Tibial nerve (tissue), 4 donors: Measurements from ENCODE around the gene CRYL1. TPM values are rescaled to one million over a fixed set of nuclear protein-coding genes. Genes with fewer than 3 reads are reported as not detected.
A peak's percentile ranks its signal among the peaks of the same experiment; 100 is the strongest.

Experiments
- DNase-seq, 2 donors: peaks; one replicate each; pipeline ENCODE4 v3.0.0-alpha.2; 2019; ENCODE audit warnings: low spot score in 2 of 2
- H3K27ac ChIP-seq, 4 donors: fragments of 200-600 bp; sonication (generic) in 3 of 4; one replicate each; pipeline ENCODE4 v1.5.1; 2017 to 2019; ENCODE audit warnings: mild to moderate bottlenecking in 1 of 4
- H3K27me3 ChIP-seq, 2 donors: fragments of 200-600 bp; sonication (generic) in 1 of 2; one replicate each; pipeline versions ENCODE4 v1.5.1 to v1.6.0; 2017 to 2019
- H3K36me3 ChIP-seq, 3 donors: fragments of 200-600 bp; sonication (generic); one replicate each; pipeline ENCODE4 v1.5.1; 2018 to 2019
- H3K4me1 ChIP-seq, 4 donors: fragments of 200-600 bp; sonication (generic) in 3 of 4; one replicate each; pipeline ENCODE4 v1.5.1; 2017 to 2019
- H3K4me3 ChIP-seq, 4 donors: fragments of 200-600 bp; sonication (generic) in 3 of 4; one replicate each; pipeline ENCODE4 v1.5.1; 2017 to 2019; ENCODE audit warnings: mild to moderate bottlenecking in 1 of 4, moderate library complexity in 1 of 4
- H3K9me3 ChIP-seq, 4 donors: fragments of 200-600 bp; sonication (generic) in 3 of 4; one replicate each; pipeline ENCODE4 v1.5.1; 2017 to 2019
- CTCF ChIP-seq, 5 experiments: fragments of 200-600 bp in 3 of 5; fragments of 450-650 bp in 2 of 5; sonication (generic) in 3 of 5; IDR thresholded peaks; one replicate each; pipeline ENCODE4 v1.5.1; 2016 to 2019; ENCODE audit warnings: antibody characterized with exemption in 5 of 5, mild to moderate bottlenecking in 3 of 5, moderate library complexity in 2 of 5
- EP300 ChIP-seq, 2 donors: sonication (generic); formaldehyde crosslinking; IDR thresholded peaks; one replicate each; pipeline ENCODE4 v1.6.1; 2017; ENCODE audit warnings: antibody characterized with exemption in 2 of 2, mild to moderate bottlenecking in 1 of 2
- POLR2A ChIP-seq, 2 donors: fragments of 450-650 bp; IDR thresholded peaks; one replicate each; pipeline ENCODE4 v1.6.1; 2017; ENCODE audit warnings: antibody characterized with exemption in 2 of 2, mild to moderate bottlenecking in 2 of 2, moderate library complexity in 2 of 2
- WGBS, 2 donors: methylation state at CpG; one replicate each; pipeline ENCODE4 v1.1.5; 2018; 5-methylcytosine and 5-hydroxymethylcytosine counted together
- total RNA-seq, 4 donors: library from RNA; depleted of rRNA; stranded (reverse); fragments of >200 nt; gene quantifications; one replicate each; pipeline ENCODE4 v1.1.0, GENCODE V29; 2016

The CRYL1 gene
- total RNA-seq, 4 donors from 2014 or later: 33.9 to 60.5 (median 49.5) TPM

DNA sequence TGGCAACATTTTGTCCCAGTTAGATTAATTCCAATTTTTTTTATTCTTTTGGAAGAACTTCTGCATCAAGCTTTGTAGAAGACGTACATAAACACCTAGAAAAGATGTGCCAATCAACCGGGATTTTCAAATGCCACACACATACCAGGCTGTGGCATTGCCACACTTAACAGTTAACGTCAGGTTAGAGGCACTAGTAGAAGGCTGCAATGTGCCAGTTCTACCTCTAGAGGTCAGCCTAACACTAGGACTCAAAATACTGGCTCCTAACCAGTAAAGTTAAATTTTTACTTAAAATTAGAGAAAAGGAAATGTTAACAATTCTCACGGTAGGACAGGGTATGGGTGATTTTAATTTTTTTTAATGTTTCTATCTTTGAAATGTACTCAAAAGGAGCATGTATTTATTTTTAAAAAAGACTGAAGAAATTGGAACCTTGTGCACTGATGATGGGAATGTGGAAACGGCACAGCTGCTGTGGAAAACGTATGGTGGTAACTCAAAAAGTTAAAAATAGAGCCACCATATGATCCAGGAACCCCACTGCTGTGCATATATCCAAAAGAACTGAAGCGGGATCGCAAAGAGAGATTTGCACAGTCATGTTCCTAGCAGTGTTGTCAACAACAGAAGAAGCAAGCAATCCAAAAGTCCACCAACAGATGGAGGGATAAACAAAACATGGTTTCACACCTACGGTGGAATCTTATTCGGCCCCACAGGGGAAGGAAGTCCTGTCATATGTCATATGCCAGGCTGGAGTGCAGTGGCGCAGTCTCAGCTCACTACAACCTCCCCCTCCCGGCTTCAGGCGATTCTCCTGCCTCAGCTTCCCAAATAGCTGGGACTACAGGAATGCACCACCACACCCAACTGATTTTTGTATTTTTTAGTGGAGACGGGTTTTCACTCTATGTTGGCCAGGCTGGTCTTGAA is 30.3 kb downstream of the CRYL1 start:
- peak; percentile 63 to 91 for DNase-seq
- TF ChIP-seq EP300 (IDR thresholded peaks at IDR 0.05): peak in 1 of 2 donors; percentile 12
- no peak for TF ChIP-seq POLR2A (IDR thresholded peaks at IDR 0.05)
- TF ChIP-seq CTCF (IDR thresholded peaks at IDR 0.05): peak; percentile 82 to 95 (median 90)
- Histone ChIP-seq H3K27me3 (no peaks in the 10 kb centered on the region), H3K9me3 (peaks cover 0 to 6% (median 0%) of the 10 kb centered on the region in 4 donors), H3K36me3 (peaks cover 0 to 2% (median 0%) of the 10 kb centered on the region in 3 donors), H3K4me1 (peaks cover 0 to 21% (median 0%) of the 10 kb centered on the region in 4 donors), H3K4me3 (peak overlapping the region in 1 of 4 donors; percentile 1), H3K27ac (peak overlapping the region in 1 of 4 donors; percentile 29)
- 16 to 22% methylated on average over 14 of the region's 14 CpGs for WGBS, 2 donors

GRCh38 chr13:20494656-20495055 is 31.0 kb downstream of the CRYL1 start:
- H3K36me3 ChIP-seq: no peaks in the 10 kb centered on the region
- WGBS, 2 donors: 42 to 46% methylated on average over 8 of the region's 8 CpGs
- peaks cover 0 to 21% (median 0%) of the 10 kb centered on the region in 4 donors for H3K4me1 ChIP-seq
- no peak for TF ChIP-seq EP300 (IDR thresholded peaks at IDR 0.05)
- no peak for TF ChIP-seq POLR2A (IDR thresholded peaks at IDR 0.05)
- TF ChIP-seq CTCF (IDR thresholded peaks at IDR 0.05): no peak
- no peak overlapping the region for H3K27ac ChIP-seq
- no peak overlapping the region for H3K4me3 ChIP-seq
- no peak for DNase-seq
- H3K9me3 ChIP-seq: no peaks in the 10 kb centered on the region
- no peaks in the 10 kb centered on the region for H3K27me3 ChIP-seq

- 53 to 67% methylated on average over 3 of the region's 3 CpGs for WGBS, 2 donors
- H3K27ac ChIP-seq: no peak overlapping the region
These were observed 33.0 kb downstream of the CRYL1 start for GRCh38 chr13:20492641-20493040.

GRCh38 chr13:20491926-20492435 is 33.7 kb downstream of the CRYL1 start:
- no peak for DNase-seq

More at GRCh38 chr13:20492641-20493040, 33.0 kb downstream of the CRYL1 start:
- Histone ChIP-seq H3K4me3 (no peak overlapping the region), H3K27me3 (no peaks in the 10 kb centered on the region), H3K36me3 (peaks cover 0 to 6% (median 0%) of the 10 kb centered on the region in 3 donors), H3K4me1 (peaks cover 0 to 31% (median 0%) of the 10 kb centered on the region in 4 donors), H3K9me3 (no peaks in the 10 kb centered on the region)
- DNase-seq: no peak
- TF ChIP-seq EP300 (IDR thresholded peaks at IDR 0.05) (no peak), CTCF (IDR thresholded peaks at IDR 0.05) (peak in 2 of 5 experiments; percentile 29 to 40), POLR2A (IDR thresholded peaks at IDR 0.05) (no peak)

More at GRCh38 chr13:20491926-20492435, 33.7 kb downstream of the CRYL1 start:
- H3K36me3 ChIP-seq: peaks cover 0 to 6% (median 0%) of the 10 kb centered on the region in 3 donors
- H3K27me3 ChIP-seq: no peaks in the 10 kb centered on the region
- H3K27ac ChIP-seq: no peak overlapping the region
- no peak overlapping the region for H3K4me3 ChIP-seq
- 60 to 74% methylated on average over 4 of the region's 4 CpGs for WGBS, 2 donors
- H3K9me3 ChIP-seq: no peaks in the 10 kb centered on the region
- TF ChIP-seq CTCF (IDR thresholded peaks at IDR 0.05) (no peak), POLR2A (IDR thresholded peaks at IDR 0.05) (no peak)
- H3K4me1 ChIP-seq: peaks cover 0 to 31% (median 0%) of the 10 kb centered on the region in 4 donors
